ENCODE measurements around the gene HDLBP. TPM values are rescaled to one million over a fixed set of nuclear protein-coding genes. Genes with fewer than 3 reads are reported as not detected.

The HDLBP gene
- total RNA-seq, 1 donor from 2014 or later = 504 TPM

DNA sequence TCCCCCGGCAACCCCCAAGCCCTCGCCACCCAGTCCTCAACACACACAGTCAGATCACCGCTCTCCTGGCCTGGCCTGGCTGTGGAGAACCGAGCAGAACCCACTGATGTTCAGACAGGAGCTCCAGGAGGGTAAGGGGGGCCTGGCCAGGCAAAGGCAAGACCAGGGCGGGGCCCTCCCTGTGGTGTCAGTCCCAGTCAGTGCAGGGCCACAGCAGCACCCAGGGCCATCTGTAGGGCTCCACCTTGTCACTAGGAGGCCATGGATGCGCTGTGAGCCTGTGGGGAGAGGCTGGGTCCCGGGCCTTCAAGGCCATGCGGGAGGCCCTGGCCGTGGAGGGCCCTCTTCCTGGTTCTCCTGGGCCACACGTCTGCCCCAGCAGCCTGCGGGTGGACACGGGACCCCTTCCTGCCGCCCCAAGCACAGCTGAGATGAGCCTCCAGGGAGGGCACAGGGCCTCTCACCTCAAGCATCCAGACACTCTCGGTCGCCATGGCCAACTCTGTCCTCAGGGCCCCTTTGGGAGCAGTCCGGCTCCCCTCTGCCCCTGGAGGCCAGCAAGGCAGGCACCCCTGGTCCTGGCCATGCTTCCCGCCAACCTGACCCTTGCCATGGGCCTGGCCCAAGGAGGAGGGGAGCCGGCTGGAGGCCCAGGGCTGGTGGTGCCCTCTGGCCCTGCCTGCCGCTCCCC, 125.0 kb downstream of the HDLBP start:
- no peak for DNase-seq

DNA sequence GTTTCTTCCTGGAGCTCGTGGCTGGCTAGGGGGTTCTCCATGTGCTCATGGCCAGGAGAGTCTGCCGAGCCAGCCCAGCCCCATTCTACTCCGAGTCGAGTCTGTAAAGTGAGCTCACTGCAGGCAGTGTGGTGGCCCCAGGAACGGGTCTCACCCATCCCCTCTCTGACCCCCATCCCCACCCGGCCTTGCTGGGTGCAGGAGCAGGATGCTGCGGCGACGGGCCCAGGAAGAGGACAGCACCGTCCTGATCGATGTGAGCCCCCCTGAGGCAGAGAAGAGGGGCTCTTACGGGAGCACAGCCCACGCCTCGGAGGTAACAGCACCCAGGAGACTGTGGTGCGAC, 125.6 kb downstream of the HDLBP start:
- DNase-seq = no peak

DNA sequence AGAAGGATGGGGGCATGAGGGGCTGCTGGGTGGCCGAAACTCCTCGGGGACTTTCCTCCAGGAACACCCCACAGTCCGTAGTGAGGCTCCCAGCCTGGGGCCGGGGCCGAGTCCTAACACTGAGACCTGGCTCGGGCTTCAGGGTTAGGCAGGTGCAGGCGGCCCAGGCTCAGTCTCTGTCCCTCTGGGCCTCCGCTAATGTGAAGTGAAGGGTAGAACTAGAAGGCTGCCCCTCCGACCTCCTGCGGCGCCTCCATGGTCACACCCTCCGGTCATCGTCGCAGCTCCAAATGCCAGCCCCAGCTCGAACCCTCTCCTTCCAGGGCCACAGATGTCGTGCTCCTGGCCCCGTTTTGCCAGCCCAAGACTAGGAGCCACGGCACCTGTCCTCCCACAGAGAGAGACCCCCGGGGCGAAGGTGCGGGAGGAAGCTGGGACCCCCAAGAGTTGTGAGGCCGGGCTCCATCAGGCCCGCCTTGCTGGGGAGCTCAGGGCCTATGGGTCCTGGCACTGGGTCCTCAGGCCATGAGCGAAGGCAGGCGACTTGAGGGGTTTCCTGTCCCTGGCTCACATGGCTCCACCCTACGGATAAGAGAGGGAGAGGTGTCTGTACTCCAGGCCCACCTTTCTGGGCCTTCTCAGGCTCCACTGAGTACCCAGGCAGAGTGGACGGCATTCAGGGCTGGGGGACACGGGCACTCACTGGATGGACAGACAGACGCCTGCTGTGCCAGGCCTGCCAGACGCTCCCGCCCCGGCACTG, 126.2 kb downstream of the HDLBP start:
- DNase-seq = no peak

DNA sequence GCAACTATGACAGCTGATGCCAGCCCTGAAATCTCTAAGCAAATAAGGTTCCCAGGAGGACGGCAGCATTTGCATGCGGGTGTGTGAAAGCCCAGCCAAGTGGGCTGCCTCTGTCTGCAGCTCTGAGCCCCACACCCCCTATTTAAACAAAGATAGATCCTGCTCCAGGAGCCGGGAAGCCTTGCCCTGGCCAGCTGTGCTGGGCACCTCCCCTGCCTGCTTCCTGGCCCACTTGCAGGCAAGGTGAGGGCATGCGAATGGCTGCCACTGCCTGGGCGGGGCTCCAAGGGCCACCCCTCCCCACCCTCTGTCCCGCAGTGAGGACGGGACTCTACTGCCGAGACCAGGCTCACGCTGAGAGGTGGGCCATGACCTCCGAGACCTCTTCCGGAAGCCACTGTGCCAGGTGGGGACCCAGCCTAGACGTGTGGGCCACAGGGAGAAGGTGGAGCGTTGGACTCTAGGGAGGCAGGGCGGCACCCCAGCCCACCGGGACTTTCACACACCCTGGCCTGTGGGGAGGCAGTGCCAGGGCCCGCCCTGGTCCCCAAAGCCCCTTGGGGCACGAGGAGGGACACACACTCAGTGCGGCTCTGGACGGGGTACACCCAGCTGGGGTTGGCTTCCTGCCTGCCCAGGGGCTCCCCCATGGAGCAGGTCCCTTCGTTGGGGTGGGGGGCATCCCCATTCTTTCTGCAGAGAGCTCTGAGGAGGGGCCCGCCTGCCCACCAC, 126.9 kb downstream of the HDLBP start, which contains the start of gene ANO7:
Gene ANO7, plus strand, starts transcription at position 317 of the 732 bp plus-strand sequence. CDS start 1,387 bp downstream, outside the sequence.
- no peak for DNase-seq

- DNase-seq = no peak
These were observed 127.6 kb downstream of the HDLBP start for GRCh38 chr2:241187918-241188234.

GRCh38 chr2:241187101-241187917, 128.2 kb downstream of the HDLBP start:
- DNase-seq = no peak

DNA sequence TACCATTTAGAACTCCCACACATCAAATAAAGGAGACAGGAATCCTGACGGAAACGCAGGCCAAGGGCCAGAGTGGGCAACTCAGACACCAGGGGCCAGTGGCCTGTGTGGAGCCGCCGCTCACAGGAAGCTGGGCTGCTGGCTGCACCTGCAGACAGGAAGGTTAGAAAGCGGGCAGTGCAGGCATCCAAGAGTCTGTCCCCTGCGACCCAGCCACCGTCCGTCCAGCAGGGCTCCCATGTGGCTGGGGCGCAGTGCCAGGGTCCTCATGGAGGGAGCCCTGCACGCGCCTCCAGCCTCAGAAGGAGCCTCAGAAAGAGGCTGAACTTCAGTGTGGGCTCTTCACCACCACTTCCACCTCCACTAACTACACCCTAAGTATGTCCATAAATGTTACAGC, 129.5 kb downstream of the HDLBP start:
- no peak for DNase-seq

DNA sequence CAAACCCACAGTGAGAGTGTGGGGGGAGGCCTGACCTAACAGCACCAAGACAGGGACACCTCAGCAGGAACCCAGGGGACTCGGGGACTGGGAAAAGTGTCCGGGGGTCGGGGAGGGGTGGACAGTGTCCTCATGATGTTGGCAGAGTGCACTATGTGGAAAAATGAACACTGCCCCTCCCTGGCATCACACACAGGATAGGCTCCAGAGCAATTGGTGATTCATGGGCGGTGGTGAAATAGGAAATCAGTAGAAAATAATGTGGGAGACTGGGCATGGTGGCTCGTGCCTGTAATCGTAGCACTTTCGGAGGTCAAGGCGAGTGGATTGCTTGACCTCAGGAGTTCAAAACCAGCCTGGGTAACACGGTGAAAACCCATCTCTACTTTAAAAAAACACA, 130.6 kb downstream of the HDLBP start:
- DNase-seq = no peak

GRCh38 chr2:241183221-241183620, 132.3 kb downstream of the HDLBP start:
- no peak for DNase-seq

- DNase-seq = no peak
These were observed 132.8 kb downstream of the HDLBP start for GRCh38 chr2:241182531-241183133.

GRCh38 chr2:241182126-241182525, 133.3 kb downstream of the HDLBP start:
- no peak for DNase-seq

- no peak for DNase-seq
These were observed 135.0 kb downstream of the HDLBP start for GRCh38 chr2:241180495-241180894.

DNA sequence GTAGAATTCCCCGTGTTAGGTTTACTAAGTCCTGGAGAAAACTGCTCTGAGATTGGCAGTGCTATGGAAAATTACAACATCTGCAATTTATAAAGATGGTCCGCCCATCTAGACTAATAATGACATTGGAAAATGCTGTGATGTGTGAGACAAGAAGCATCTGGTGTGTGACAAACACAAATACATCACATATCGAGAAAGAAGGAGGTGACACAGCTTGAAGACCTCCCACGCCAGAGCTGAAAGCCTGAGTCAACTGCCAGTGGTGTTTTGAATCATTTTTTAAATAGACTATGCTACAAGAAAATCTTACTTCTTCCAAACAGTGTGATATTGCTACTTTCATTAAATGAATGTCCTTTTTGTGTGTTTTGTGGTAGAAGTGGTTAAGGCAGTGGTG, 135.6 kb downstream of the HDLBP start:
- DNase-seq = no peak

GRCh38 chr2:241178961-241179360, 136.5 kb downstream of the HDLBP start:
- DNase-seq = no peak

GRCh38 chr2:241177526-241178334, 137.7 kb downstream of the HDLBP start:
- no peak for DNase-seq

Other genes starting within 250 kb of the HDLBP start
- 37.8 TPM for gene MTERF4, start 213.4 kb downstream of the HDLBP start, total RNA-seq
- 6.9 TPM for gene PASK, start 166.2 kb downstream of the HDLBP start, total RNA-seq
- 31.3 TPM for gene PPP1R7, start 165.2 kb downstream of the HDLBP start, total RNA-seq
- 0.79 TPM for gene ANO7, start 127.0 kb downstream of the HDLBP start, total RNA-seq
- 354 TPM for gene SEPTIN2, start 253 bp upstream of the HDLBP start, total RNA-seq
- gene FARP2, start 40.6 kb upstream of the HDLBP start, total RNA-seq = 52.6 TPM
- 107 TPM for gene STK25, start 192.9 kb upstream of the HDLBP start, total RNA-seq
- 17.9 TPM for gene BOK, start 243.1 kb upstream of the HDLBP start, total RNA-seq